ENCODE data around the gene ISM1. TPM values are rescaled to one million over a fixed set of nuclear protein-coding genes. Genes with fewer than 3 reads are reported as not detected.

Gene ISM1
- total RNA-seq, 6 donors from 2014 or later, result 2.2 to 7.4 (median 2.3) TPM; not detected in 1

- Histone ChIP-seq H3K27ac (no peak overlapping the region), H3K4me3 (no peak overlapping the region), H3K9me3 (no peaks in the 10 kb centered on the region), H3K36me3 (no peaks in the 10 kb centered on the region), H3K27me3 (no peaks in the 10 kb centered on the region), H3K4me1 (no peaks in the 10 kb centered on the region)
- WGBS, 2 donors, result 59 to 72% methylated on average over 4 of the region's 4 CpGs
- no peak for DNase-seq
- ATAC-seq (ENCODE audit: low FRiP score in 2 of 2), result no peak
- no peak for TF ChIP-seq CTCF (IDR thresholded peaks at IDR 0.05)
- TF ChIP-seq POLR2AphosphoS5 (IDR thresholded peaks at IDR 0.05), result no peak
Observed at GRCh38 chr20:13211956-13212618, 9.0 kb upstream of the ISM1 start.

GRCh38 chr20:13212750-13213149 lies 8.3 kb upstream of the ISM1 start:
- no peak for TF ChIP-seq POLR2AphosphoS5 (IDR thresholded peaks at IDR 0.05)
- no peak for TF ChIP-seq EP300 (IDR thresholded peaks at IDR 0.05)
- TF ChIP-seq POLR2A (IDR thresholded peaks at IDR 0.05), result no peak
- no peak for TF ChIP-seq CTCF (IDR thresholded peaks at IDR 0.05)
- Histone ChIP-seq H3K27ac (no peak overlapping the region), H3K27me3 (no peaks in the 10 kb centered on the region), H3K36me3 (no peaks in the 10 kb centered on the region), H3K9me3 (no peaks in the 10 kb centered on the region), H3K4me1 (no peaks in the 10 kb centered on the region), H3K4me3 (no peak overlapping the region)
- ATAC-seq (ENCODE audit: low FRiP score in 2 of 2) (peak in 1 of 2 donors; percentile 83), DNase-seq (no peak)
- 60 to 75% methylated on average over 5 of the region's 5 CpGs for WGBS, 2 donors

- DNase-seq (no peak), ATAC-seq (ENCODE audit: low FRiP score in 2 of 2) (peak in 1 of 2 donors; percentile 62)
- Histone ChIP-seq H3K4me1 (no peaks in the 10 kb centered on the region), H3K4me3 (no peak overlapping the region), H3K36me3 (no peaks in the 10 kb centered on the region), H3K27me3 (peaks cover 0 to 1% (median 0%) of the 10 kb centered on the region in 4 donors), H3K9me3 (no peaks in the 10 kb centered on the region), H3K27ac (no peak overlapping the region)
- TF ChIP-seq CTCF (IDR thresholded peaks at IDR 0.05), result no peak
- no peak for TF ChIP-seq POLR2AphosphoS5 (IDR thresholded peaks at IDR 0.05)
- WGBS, 2 donors, result 87 to 92% methylated on average over 1 of the region's 1 CpG
Observed at GRCh38 chr20:13213335-13213734, 7.7 kb upstream of the ISM1 start.

GRCh38 chr20:13216533-13216932 lies 4.5 kb upstream of the ISM1 start:
- 30 to 32% methylated on average over 1 of the region's 1 CpG for WGBS, 2 donors
- no peak for TF ChIP-seq POLR2A (IDR thresholded peaks at IDR 0.05)

GRCh38 chr20:13219327-13220193 lies 1.5 kb upstream of the ISM1 start:
- H3K27me3 ChIP-seq, result peaks cover 0 to 27% (median 5%) of the 10 kb centered on the region in 4 donors
- ATAC-seq (ENCODE audit: low FRiP score in 2 of 2), result peak in 1 of 2 donors; percentile 69

More at GRCh38 chr20:13216533-13216932, 4.5 kb upstream of the ISM1 start:
- H3K9me3 ChIP-seq, result no peaks in the 10 kb centered on the region
- H3K27ac ChIP-seq, result no peak overlapping the region
- H3K4me1 ChIP-seq, result peaks cover 11 to 17% (median 13%) of the 10 kb centered on the region in 4 donors
- ATAC-seq (ENCODE audit: low FRiP score in 2 of 2), result no peak
- H3K36me3 ChIP-seq, result no peaks in the 10 kb centered on the region
- H3K4me3 ChIP-seq, result no peak overlapping the region
- no peak for DNase-seq
- H3K27me3 ChIP-seq, result peaks cover 0 to 19% (median 2%) of the 10 kb centered on the region in 4 donors

More at GRCh38 chr20:13219327-13220193, 1.5 kb upstream of the ISM1 start:
- 20 to 26% methylated on average over 38 of the region's 38 CpGs for WGBS, 2 donors
- TF ChIP-seq POLR2A (IDR thresholded peaks at IDR 0.05), result no peak
- no peak for TF ChIP-seq POLR2AphosphoS5 (IDR thresholded peaks at IDR 0.05)
- TF ChIP-seq CTCF (IDR thresholded peaks at IDR 0.05), result no peak
- no peak for TF ChIP-seq EP300 (IDR thresholded peaks at IDR 0.05)
- Histone ChIP-seq H3K27ac (peak overlapping the region in 1 of 4 donors; percentile 35), H3K36me3 (no peaks in the 10 kb centered on the region), H3K9me3 (no peaks in the 10 kb centered on the region), H3K4me3 (peak overlapping the region in 3 of 4 donors; percentile 60 to 70 (median 64)), H3K4me1 (peaks cover 18 to 30% (median 20%) of the 10 kb centered on the region in 4 donors)
- no peak for DNase-seq

Data from upper lobe of left lung (tissue), 6 donors.